ENCODE results near the gene VAV3. TPM values are rescaled to one million over a fixed set of nuclear protein-coding genes. Genes with fewer than 3 reads are reported as not detected.

VAV3 gene
- polyA plus RNA-seq, 3 donors = 5.4 to 9.2 (median 9.0) TPM

GRCh38 chr1:107830075-107830474 lies 134.9 kb downstream of the VAV3 start:
- no peak overlapping the region for H3K4me3 Mint-ChIP-seq
- no peak overlapping the region for H3K4me3 ChIP-seq (replicated peaks in 1 of 3; ENCODE audit: low read depth in 2 of 3, low read length in 3 of 3)
- no peak overlapping the region for H3K4me2 ChIP-seq (replicated peaks; ENCODE audit: extremely low read depth, low read length, poor library complexity, severe bottlenecking)
- H3K27ac Mint-ChIP-seq = peak overlapping the region in 1 of 7 donors; percentile 15
- H3K27me3 Mint-ChIP-seq (ENCODE audit: low read depth in 3 of 3) = no peaks in the 10 kb centered on the region
- H3K36me3 ChIP-seq (replicated peaks in 1 of 2; ENCODE audit: control insufficient read depth in 1 of 2, insufficient read depth in 2 of 2, low read length in 2 of 2) = no peaks in the 10 kb centered on the region
- H3K9me3 Mint-ChIP-seq = peaks cover 0 to 6% (median 4%) of the 10 kb centered on the region in 7 donors
- H3K9me3 ChIP-seq (replicated peaks in 1 of 2; ENCODE audit: control insufficient read depth in 1 of 2, insufficient read depth in 1 of 2, low read length in 2 of 2) = peaks cover 0 to 3% of the 10 kb centered on the region in 2 donors
- H3K9ac ChIP-seq (ENCODE audit: insufficient read depth, low read length, poor library complexity, severe bottlenecking) = no peak overlapping the region
- peak overlapping the region in 1 of 2 donors; percentile 30 for H3K27ac ChIP-seq (ENCODE audit: low read depth in 1 of 2, low read length in 2 of 2)
- no peak for TF ChIP-seq CTCF (IDR thresholded peaks at IDR 0.05)
- DNase-seq = no peak
- no peak overlapping the region for H2AFZ ChIP-seq (ENCODE audit: insufficient read depth, low read depth, low read length, poor library complexity, severe bottlenecking)
- peaks cover 27 to 28% of the 10 kb centered on the region in 2 donors for H3K4me1 ChIP-seq (ENCODE audit: control insufficient read depth in 1 of 2, insufficient read depth in 2 of 2, low read length in 2 of 2)
- no peaks in the 10 kb centered on the region for H3K27me3 ChIP-seq (ENCODE audit: control insufficient read depth in 2 of 2, insufficient read depth in 2 of 2, low read length in 2 of 2)
- peaks cover 5 to 7% of the 10 kb centered on the region in 2 donors for H3K36me3 Mint-ChIP-seq
- WGBS (ENCODE audit: insufficient coverage) = 60% methylated on average over 1 of the region's 1 CpG
- H3K79me2 ChIP-seq (ENCODE audit: insufficient read depth, low read length) = peaks cover 19% of the 10 kb centered on the region
- intact Hi-C loops (cut with micrococcal nuclease) = no loop called here
- H3K4me1 Mint-ChIP-seq = peaks cover 58% of the 10 kb centered on the region
- H4K20me1 ChIP-seq (ENCODE audit: insufficient read depth, low read length) = peaks cover 15% of the 10 kb centered on the region

- Mint-ChIP-seq H3K27ac (peak overlapping the region in 2 of 7 donors; percentile 46 to 77), H3K4me1 (peaks cover 51% of the 10 kb centered on the region), H3K27me3 (ENCODE audit: low read depth in 3 of 3) (no peaks in the 10 kb centered on the region), H3K4me3 (peak overlapping the region in 1 of 2 donors; percentile 41), H3K36me3 (peaks cover 5 to 7% of the 10 kb centered on the region in 2 donors), H3K9me3 (peaks cover 0 to 6% (median 4%) of the 10 kb centered on the region in 7 donors)
- H3K79me2 ChIP-seq (ENCODE audit: insufficient read depth, low read length) = peaks cover 10% of the 10 kb centered on the region
- H3K9me3 ChIP-seq (replicated peaks in 1 of 2; ENCODE audit: control insufficient read depth in 1 of 2, insufficient read depth in 1 of 2, low read length in 2 of 2) = peaks cover 0 to 3% of the 10 kb centered on the region in 2 donors
- H4K20me1 ChIP-seq (ENCODE audit: insufficient read depth, low read length) = peaks cover 6% of the 10 kb centered on the region
- peaks cover 22 to 25% of the 10 kb centered on the region in 2 donors for H3K4me1 ChIP-seq (ENCODE audit: control insufficient read depth in 1 of 2, insufficient read depth in 2 of 2, low read length in 2 of 2)
- intact Hi-C loops (cut with micrococcal nuclease) = no loop called here
- H3K36me3 ChIP-seq (replicated peaks in 1 of 2; ENCODE audit: control insufficient read depth in 1 of 2, insufficient read depth in 2 of 2, low read length in 2 of 2) = no peaks in the 10 kb centered on the region
- no CpG with 5 or more reads among the region's 1 CpG for WGBS (ENCODE audit: insufficient coverage)
- no peak overlapping the region for H3K9ac ChIP-seq (ENCODE audit: insufficient read depth, low read length, poor library complexity, severe bottlenecking)
- peak overlapping the region in 1 of 2 donors; percentile 30 for H3K27ac ChIP-seq (ENCODE audit: low read depth in 1 of 2, low read length in 2 of 2)
- no peak for DNase-seq
- H2AFZ ChIP-seq (ENCODE audit: insufficient read depth, low read depth, low read length, poor library complexity, severe bottlenecking) = no peak overlapping the region
- no peak for TF ChIP-seq CTCF (IDR thresholded peaks at IDR 0.05)
- H3K4me2 ChIP-seq (replicated peaks; ENCODE audit: extremely low read depth, low read length, poor library complexity, severe bottlenecking) = peak overlapping the region; percentile 37
- no peaks in the 10 kb centered on the region for H3K27me3 ChIP-seq (ENCODE audit: control insufficient read depth in 2 of 2, insufficient read depth in 2 of 2, low read length in 2 of 2)
- H3K4me3 ChIP-seq (replicated peaks in 1 of 3; ENCODE audit: low read depth in 2 of 3, low read length in 3 of 3) = peak overlapping the region in 1 of 3 experiments; percentile 10
Measured at GRCh38 chr1:107829036-107829770, 135.8 kb downstream of the VAV3 start.

Data from CD14-positive monocyte (primary cell).